Measurements from ENCODE around the gene BMP4.

GRCh38 chr14:53934778-53935414 is 21.7 kb downstream of the BMP4 start:
- TF ChIP-seq ZBTB20 (CRISPR knock-in tag; IDR thresholded peaks at IDR 0.05; ENCODE audit: borderline replicate concordance, low read depth) (no peak), KDM5B (CRISPR knock-in tag; IDR thresholded peaks at IDR 0.05; ENCODE audit: borderline replicate concordance) (no peak), CTCF (CRISPR knock-in tag; IDR thresholded peaks at IDR 0.05) (no peak), SMAD1 (CRISPR knock-in tag; IDR thresholded peaks at IDR 0.05; ENCODE audit: borderline replicate concordance, low read depth) (no peak), E2F1 (CRISPR knock-in tag; IDR thresholded peaks at IDR 0.05) (no peak), MAX (IDR thresholded peaks at IDR 0.05) (no peak), POLR2AphosphoS5 (IDR thresholded peaks at IDR 0.05; ENCODE audit: low read depth, low read length) (no peak), ATM (IDR thresholded peaks at IDR 0.05; ENCODE audit: borderline replicate concordance) (no peak), MXI1 (IDR thresholded peaks at IDR 0.05; ENCODE audit: borderline replicate concordance, low read depth, low read length) (no peak), CHD4 (IDR thresholded peaks at IDR 0.05; ENCODE audit: borderline replicate concordance, low read length) (no peak), KDM1A (CRISPR knock-in tag; IDR thresholded peaks at IDR 0.05) (no peak), MAZ (IDR thresholded peaks at IDR 0.05; ENCODE audit: borderline replicate concordance, low read depth, low read length) (no peak), MAZ (CRISPR knock-in tag; IDR thresholded peaks at IDR 0.05; ENCODE audit: low read depth) (no peak), PHF21A (CRISPR knock-in tag; IDR thresholded peaks at IDR 0.05) (no peak)

Measured in HepG2 (cell line).